ENCODE results near the gene PUDP.

Gene PUDP

DNA sequence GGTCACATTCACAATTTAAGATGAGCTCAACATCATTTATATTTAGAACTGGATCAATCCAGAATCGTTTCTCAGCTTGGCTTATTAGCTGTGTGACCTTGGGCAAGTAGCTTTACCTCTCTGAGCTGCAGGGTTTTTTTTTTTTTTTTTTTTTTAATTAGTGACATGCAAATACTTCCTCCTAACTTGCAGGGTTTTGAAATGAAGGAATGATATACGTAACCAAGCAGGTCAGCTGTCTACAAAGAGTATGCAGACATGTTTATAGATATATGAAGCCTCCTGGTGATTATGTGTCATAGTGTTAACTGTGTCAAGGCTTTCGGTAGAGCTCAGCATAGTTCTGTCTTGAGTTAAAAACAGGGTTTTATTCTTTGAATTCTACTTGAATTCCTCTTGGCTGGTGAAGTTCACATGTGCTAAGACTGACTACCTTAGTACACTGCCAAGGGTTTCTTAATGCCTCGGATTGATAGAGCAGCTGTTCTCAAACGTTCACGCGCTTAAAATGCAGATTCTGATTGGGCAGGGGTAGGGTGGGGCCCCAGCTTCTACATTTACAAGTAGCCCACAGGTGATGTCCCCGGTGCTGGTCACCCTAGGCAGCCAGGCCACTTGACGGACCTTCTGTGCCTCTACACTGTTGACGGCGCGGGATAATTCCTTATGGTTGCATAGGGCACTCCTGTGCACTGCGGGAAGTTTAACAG, 1.1 kb downstream of the PUDP start:
- peak overlapping the region; percentile 87 for H3K27ac ChIP-seq
- no peak for TF ChIP-seq CTCF (conservative IDR thresholded peaks at IDR 0.05)

GRCh38 chrX:7146020-7146702, 1.8 kb downstream of the PUDP start:
- H3K27ac ChIP-seq, result peak overlapping the region; percentile 38
- TF ChIP-seq CTCF (conservative IDR thresholded peaks at IDR 0.05), result no peak

DNA sequence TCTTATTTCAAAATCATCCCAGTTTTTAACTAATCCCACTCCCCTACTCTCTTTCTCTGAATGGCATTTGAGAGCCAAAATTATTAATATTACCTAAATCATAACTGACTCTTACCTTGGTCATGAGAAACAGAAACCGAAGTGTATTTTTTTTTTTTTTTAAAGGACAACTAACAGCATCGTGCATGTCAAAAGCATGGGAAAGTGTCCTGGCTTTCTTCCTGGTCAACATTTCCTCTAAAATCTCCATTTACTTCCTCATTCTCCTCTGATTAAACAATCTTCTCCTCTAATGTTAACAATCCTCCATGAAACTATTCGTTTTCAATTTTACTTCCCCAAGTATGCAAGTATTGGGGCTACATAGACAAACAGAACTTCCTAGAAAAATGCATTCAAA, 2.5 kb downstream of the PUDP start:
- TF ChIP-seq CTCF (conservative IDR thresholded peaks at IDR 0.05), result no peak
- peak overlapping the region; percentile 38 for H3K27ac ChIP-seq

DNA sequence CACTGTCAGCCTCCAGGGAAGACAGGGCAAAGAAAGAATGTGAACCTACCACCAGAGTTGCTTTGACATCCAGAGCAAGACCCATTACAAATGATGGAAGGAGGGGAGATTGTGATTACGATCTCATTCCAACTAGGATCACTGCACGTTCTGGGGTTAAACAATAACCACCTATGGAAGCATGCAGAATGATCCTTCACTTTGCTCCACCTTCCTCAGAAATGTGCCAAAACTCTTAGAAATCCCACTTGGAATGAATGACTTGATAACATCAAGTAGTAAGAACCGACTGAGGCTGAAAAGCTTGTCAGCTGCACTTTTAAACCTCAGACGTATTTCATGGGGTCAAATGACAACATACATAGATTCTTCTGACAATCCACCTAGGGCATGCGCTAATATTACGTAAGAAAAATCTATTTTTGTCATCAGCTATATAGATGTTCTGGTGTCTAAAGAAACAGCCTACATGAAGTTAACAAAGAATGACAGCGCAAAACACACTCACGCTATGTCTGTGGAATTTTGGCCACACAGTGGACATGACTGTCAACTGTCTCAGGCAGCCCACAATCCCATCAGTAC, 3.9 kb downstream of the PUDP start:
- H3K27ac ChIP-seq, result no peak overlapping the region
- no peak for TF ChIP-seq CTCF (conservative IDR thresholded peaks at IDR 0.05)

GRCh38 chrX:7143076-7143475, 4.9 kb downstream of the PUDP start:
- H3K27ac ChIP-seq, result no peak overlapping the region
- TF ChIP-seq CTCF (conservative IDR thresholded peaks at IDR 0.05), result no peak

DNA sequence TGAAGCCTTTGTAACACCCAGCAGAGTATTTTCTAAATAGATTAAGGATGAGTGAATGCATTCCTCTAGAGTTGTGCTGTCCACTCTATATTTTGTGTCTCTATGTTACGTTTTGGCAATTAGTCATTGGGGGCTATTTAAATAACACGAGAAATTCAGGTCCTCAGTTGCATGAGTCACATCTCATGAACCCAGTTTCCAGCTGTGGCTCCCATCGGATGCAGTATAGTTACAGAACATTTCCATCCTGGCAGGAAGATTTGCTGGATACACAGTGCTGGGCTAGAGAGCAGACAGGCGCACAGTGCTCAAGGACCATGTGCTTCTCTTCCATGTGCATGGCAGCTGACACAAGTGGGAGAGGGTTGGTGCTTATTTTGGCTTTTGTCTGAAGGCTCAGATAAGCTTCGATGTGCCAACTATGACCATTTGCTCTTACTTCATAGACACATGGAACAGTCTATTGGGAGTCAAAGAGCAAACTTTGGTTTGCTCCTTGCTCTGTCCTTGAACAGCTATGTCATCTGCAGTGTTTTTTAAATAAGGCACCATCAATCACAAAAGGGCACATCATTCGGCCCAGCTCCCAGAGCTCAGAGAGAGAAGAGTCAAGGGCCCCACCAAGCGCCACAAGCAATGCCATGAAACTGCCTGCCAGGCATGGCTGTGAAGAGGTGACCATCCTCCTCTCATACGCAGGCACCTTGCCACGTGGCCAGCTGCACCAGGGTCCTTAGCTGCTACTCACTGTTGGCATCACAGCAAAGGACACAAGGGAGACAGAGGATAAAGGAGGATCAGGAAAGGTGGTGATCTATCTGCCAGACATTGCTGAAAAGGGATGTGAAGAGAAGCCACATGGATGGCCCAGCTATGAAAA, 8.5 kb downstream of the PUDP start:
- no peak overlapping the region for H3K27ac ChIP-seq
- TF ChIP-seq CTCF (conservative IDR thresholded peaks at IDR 0.05), result no peak

GRCh38 chrX:7134981-7135380, 13.0 kb downstream of the PUDP start:
- no peak for TF ChIP-seq CTCF (conservative IDR thresholded peaks at IDR 0.05)
- no peak overlapping the region for H3K27ac ChIP-seq
